IMR-90 (cell line): Measurements from ENCODE around the gene SREK1. TPM values are rescaled to one million over a fixed set of nuclear protein-coding genes. Genes with fewer than 3 reads are reported as not detected.
A peak's percentile ranks its signal among the peaks of the same experiment; 100 is the strongest.

Source experiments
- ATAC-seq: fragments of 200-7000 bp; cut with Tn5 transposase; 2 replicates; pipeline ENCODE4 v1.9.1; 2020; ENCODE audit warnings: low read depth, mild to moderate bottlenecking, moderate library complexity
- BruUV-seq: library from RNA; stranded (reverse); fragments of 400-500 nt; replicated peaks from 2 replicates; lab custom pipeline; 2021; lab: Mats Ljungman, UMichigan
- CTCF ChIA-PET: fragments of 300-600 bp; formaldehyde crosslinking; extraction: SDS; loops from one replicate; lab custom pipeline; 2021; ENCODE audit warnings: antibody characterized with exemption; lab: Yijun Ruan, JAX
- POLR2A ChIA-PET: fragments of 300-600 bp; sonication (Branson Sonifier 250); formaldehyde crosslinking; loops from one replicate; lab custom pipeline; 2022; ENCODE audit warnings: antibody characterized with exemption; ENCODE audit not compliant: unreplicated experiment; lab: Charles Lee
- DNase-seq: peaks from one replicate; pipeline ENCODE4 v3.0.0; 2013
- H2AFZ ChIP-seq: replicated peaks from 2 replicates; pipeline ENCODE3; 2013; ENCODE audit warnings: low read length, mild to moderate bottlenecking; ENCODE audit not compliant: poor library complexity
- H2AK5ac ChIP-seq: 2 replicates; pipeline ENCODE4 v1.6.1; 2013; ENCODE audit warnings: low read depth, low read length, inconsistent platforms
- H2AK9ac ChIP-seq: replicated peaks from 2 replicates; pipeline ENCODE3; 2013; ENCODE audit warnings: mild to moderate bottlenecking, low read depth, low read length, moderate library complexity; ENCODE audit not compliant: poor library complexity
- H2BK120ac ChIP-seq: 2 replicates; pipeline ENCODE4 v1.6.1; 2013; ENCODE audit warnings: low read depth, low read length, inconsistent platforms
- H2BK15ac ChIP-seq: 3 replicates; pipeline ENCODE4 v1.6.1; 2013; ENCODE audit warnings: low read depth, low read length, inconsistent platforms
- H2BK20ac ChIP-seq: 2 replicates; pipeline ENCODE4 v1.6.1; 2013; ENCODE audit warnings: low read depth, mild to moderate bottlenecking, inconsistent platforms, low read length, moderate library complexity
- H2BK5ac ChIP-seq: 2 replicates; pipeline ENCODE4 v1.6.1; 2013; ENCODE audit warnings: mild to moderate bottlenecking, low read depth, low read length, inconsistent platforms; ENCODE audit not compliant: poor library complexity, severe bottlenecking
- H3K14ac ChIP-seq: replicated peaks from 2 replicates; pipeline ENCODE4 v1.6.1; 2013; ENCODE audit warnings: low read depth, low read length, inconsistent platforms
- H3K18ac ChIP-seq: 2 replicates; pipeline ENCODE4 v1.6.1; 2013; ENCODE audit warnings: low read depth, low read length, control low read depth
- H3K23ac ChIP-seq: 2 replicates; pipeline ENCODE4 v1.6.1; 2013; ENCODE audit warnings: low read depth, low read length, inconsistent platforms
- H3K27ac ChIP-seq: 2 replicates; pipeline ENCODE4 v1.5.1; 2013; ENCODE audit warnings: mild to moderate bottlenecking, control low read depth, low read length; ENCODE audit not compliant: insufficient read depth
- H3K27me3 ChIP-seq: 2 replicates; pipeline ENCODE4 v1.6.1; 2013; ENCODE audit warnings: low read length; ENCODE audit not compliant: control insufficient read depth, insufficient read depth
- H3K36me3 ChIP-seq: 2 replicates; pipeline ENCODE4 v1.6.1; 2013; ENCODE audit warnings: low read length, mixed read lengths; ENCODE audit not compliant: control insufficient read depth, insufficient read depth
- H3K4ac ChIP-seq: 2 replicates; pipeline ENCODE4 v1.6.1; 2013; ENCODE audit warnings: low read depth, low read length, inconsistent platforms
- H3K4me1 ChIP-seq: 2 replicates; pipeline ENCODE4 v1.6.1; 2013; ENCODE audit warnings: low read length, mixed read lengths; ENCODE audit not compliant: control insufficient read depth, insufficient read depth
- H3K4me2 ChIP-seq: 2 replicates; pipeline ENCODE4 v1.6.1; 2013; ENCODE audit warnings: low read depth, mild to moderate bottlenecking, control low read depth, low read length, moderate library complexity
- H3K4me3 ChIP-seq: 2 replicates; pipeline ENCODE4 v1.5.1; 2013; ENCODE audit warnings: low read depth, mild to moderate bottlenecking, control low read depth, low read length, moderate library complexity; ENCODE audit not compliant: insufficient read depth
- H3K56ac ChIP-seq: 2 replicates; pipeline ENCODE4 v1.6.1; 2013; ENCODE audit warnings: low read length, inconsistent platforms; ENCODE audit not compliant: insufficient read depth; ENCODE audit errors: extremely low read depth
- H3K79me1 ChIP-seq, 2 experiments: 2 replicates each; pipeline ENCODE4 v1.6.1; 2013; ENCODE audit warnings: low read length in 2 of 2, inconsistent platforms in 1 of 2, low read depth in 1 of 2
- H3K9ac ChIP-seq: 2 replicates; pipeline ENCODE4 v1.6.1; 2013; ENCODE audit warnings: low read depth, low read length, control low read depth
- H3K9me1 ChIP-seq: 2 replicates; pipeline ENCODE4 v1.6.1; 2013; ENCODE audit warnings: low read length, inconsistent platforms; ENCODE audit not compliant: insufficient read depth
- H3K9me3 ChIP-seq: 2 replicates; pipeline ENCODE4 v1.6.1; 2013; ENCODE audit warnings: low read length; ENCODE audit not compliant: control insufficient read depth, insufficient read depth
- H4K20me1 ChIP-seq: 2 replicates; pipeline ENCODE4 v1.6.1; 2013; ENCODE audit warnings: low read length, inconsistent platforms; ENCODE audit not compliant: insufficient read depth
- H4K5ac ChIP-seq: 2 replicates; pipeline ENCODE4 v1.6.1; 2013; ENCODE audit warnings: mild to moderate bottlenecking, low read depth, low read length, control low read depth
- H4K8ac ChIP-seq, 2 experiments: 2 replicates each; pipeline ENCODE4 v1.6.1; 2013; ENCODE audit warnings: low read depth in 2 of 2, low read length in 2 of 2, control low read depth in 1 of 2, inconsistent platforms in 1 of 2
- H4K91ac ChIP-seq: 2 replicates; pipeline ENCODE4 v1.6.1; 2013; ENCODE audit warnings: low read depth, low read length, inconsistent platforms; ENCODE audit not compliant: insufficient read depth
- NFE2L2 ChIP-seq: fragments of 150-350 bp; IDR thresholded peaks from 2 replicates; pipeline ENCODE4 v1.6.1; 2016; ENCODE audit warnings: low read depth, mild to moderate bottlenecking, low read length
- RAD21 ChIP-seq: IDR thresholded peaks from 2 replicates; pipeline ENCODE4 v1.6.1; 2012; ENCODE audit warnings: low read length, improper control_type of control experiment
- USF2 ChIP-seq: fragments of 150-350 bp; IDR thresholded peaks from 2 replicates; pipeline ENCODE4 v1.6.1; 2017; ENCODE audit warnings: mild to moderate bottlenecking, antibody characterized with exemption, low read length, low read depth
- WGBS, 2 experiments: methylation state at CpG; one replicate each; pipeline versions ENCODE4 v1.1.5 to v1.1.7; 2013; ENCODE audit warnings: missing lambda C conversion rate in 2 of 2; ENCODE audit not compliant: insufficient read length in 1 of 2; ENCODE audit errors: extremely low coverage in 2 of 2; 5-methylcytosine and 5-hydroxymethylcytosine counted together
- dilution Hi-C: fragments of 300-500 bp; cut with HindIII; formaldehyde crosslinking; loops from one replicate; pipeline ENCODE4 v1.14.3; 2018; ENCODE audit warnings: low sequenced_read_pairs; ENCODE audit not compliant: unreplicated experiment
- in situ Hi-C: fragments of 300-500 bp; cut with MboI; formaldehyde crosslinking; loops from 3 replicates; pipeline ENCODE4 v1.14.3; 2019; ENCODE audit warnings: low sequenced_read_pairs, inconsistent platforms, mixed read lengths
- intact Hi-C: fragments of 100-400 bp; cut with micrococcal nuclease; formaldehyde crosslinking; loops from 2 replicates; pipeline ENCODE4 v1.10.0; 2022
- polyA plus RNA-seq, 3 experiments: library from polyadenylated mRNA; depleted of rRNA; stranded (reverse); fragments of >200 nt; gene quantifications; 2 replicates each; pipeline ENCODE4 v1.2.3, GENCODE V29; 2012; ENCODE audit warnings: low replicate concordance in 1 of 3
- total RNA-seq: library from RNA; depleted of rRNA; stranded (reverse); fragments of >200 nt; gene quantifications from 2 replicates; pipeline ENCODE4 v1.2.3, GENCODE V29; 2012

Gene SREK1
- total and polyA plus RNA-seq, 2 of the 4 experiments (the other 2 are of a cell fraction), result 23.0 to 36.2 TPM

GRCh38 chr5:66143473-66144073 lies 527 bp upstream of the SREK1 start:
- ATAC-seq (no peak), DNase-seq (no peak)
- H2BK20ac ChIP-seq, result no peak overlapping the region
- in situ Hi-C loops (no loop called here), dilution Hi-C loops (no loop called here), intact Hi-C loops (loop anchor here (2.0 to 10.0 kb wide), 3 partner anchors 217 to 519 kb away; partner anchors contain the start of genes ERBIN, NLN, SGTB and SHLD3)
- no peaks in the 10 kb centered on the region for H3K9me3 ChIP-seq
- peak overlapping the region; percentile 54 for H4K91ac ChIP-seq
- no peaks in the 10 kb centered on the region for H3K9me1 ChIP-seq
- no peaks in the 10 kb centered on the region for H3K27me3 ChIP-seq
- no peak for TF ChIP-seq NFE2L2
- no peak for TF ChIP-seq RAD21
- TF ChIP-seq USF2, result 0 out of 2 replicates have a peak, but pooled peaks have one; percentile 13
- peak overlapping the region; percentile 94 for H3K18ac ChIP-seq
- H4K5ac ChIP-seq, result peak overlapping the region; percentile 85
- WGBS, 2 experiments, result 0% methylated on average over 6 of the region's 16 CpGs; no CpG with 5 or more reads in 1 of the 2 experiments
- ChIA-PET POLR2A (interaction anchor here (0.9 kb wide), 1 partner anchor 105 kb away, joined by 3 read pairs; no protein-coding TSS in a partner anchor), CTCF (no interaction called here)
- H2AFZ ChIP-seq, result peak overlapping the region; percentile 93
- H3K27ac ChIP-seq, result peak overlapping the region; percentile 79
- peak overlapping the region; percentile 82 for H3K14ac ChIP-seq
- H3K56ac ChIP-seq, result peak overlapping the region; percentile 76
- peak overlapping the region; percentile 74 for H2BK5ac ChIP-seq
- peak overlapping the region; percentile 93 for H3K4me3 ChIP-seq
- H3K23ac ChIP-seq, result peak overlapping the region; percentile 15; the same call in 1 of the 2 replicates
- peak overlapping the region; percentile 94 to 95 for H4K8ac ChIP-seq
- no TSS peak for BruUV-seq
- H2AK9ac ChIP-seq, result peak overlapping the region; percentile 39
- H2BK15ac ChIP-seq, result 0 out of 3 replicates have a peak overlapping the region, but pooled peaks have one; percentile 5
- H4K20me1 ChIP-seq, result peaks cover 2% of the 10 kb centered on the region
- H3K4ac ChIP-seq, result peak overlapping the region; percentile 73
- H3K79me1 ChIP-seq, result peaks cover 0 to 12% of the 10 kb centered on the region in 2 experiments; a peak in 2 of 4 replicates
- H3K4me1 ChIP-seq, result no peaks in the 10 kb centered on the region; the same call in 1 of the 2 replicates
- peak overlapping the region; percentile 46; the same call in 1 of the 2 replicates for H2AK5ac ChIP-seq
- peak overlapping the region; percentile 79 for H3K4me2 ChIP-seq
- peak overlapping the region; percentile 96 for H3K9ac ChIP-seq
- no peaks in the 10 kb centered on the region for H3K36me3 ChIP-seq
- H2BK120ac ChIP-seq, result peak overlapping the region; percentile 22; the same call in 1 of the 2 replicates
